ENCODE measurements around the gene COG8. TPM values are rescaled to one million over a fixed set of nuclear protein-coding genes. Genes with fewer than 3 reads are reported as not detected.
A peak's percentile ranks its signal among the peaks of the same experiment; 100 is the strongest.
"Not testable (repeated sequence)": the region's sequence is repeated elsewhere in the genome, so short reads cannot be mapped to it uniquely, and the experiment has no call there.

The COG8 gene
- total RNA-seq, 4 donors from 2014 or later: 29.5 to 52.0 (median 48.3) TPM

- no peak for TF ChIP-seq POLR2A (IDR thresholded peaks at IDR 0.05)
- TF ChIP-seq, protein P1, sequence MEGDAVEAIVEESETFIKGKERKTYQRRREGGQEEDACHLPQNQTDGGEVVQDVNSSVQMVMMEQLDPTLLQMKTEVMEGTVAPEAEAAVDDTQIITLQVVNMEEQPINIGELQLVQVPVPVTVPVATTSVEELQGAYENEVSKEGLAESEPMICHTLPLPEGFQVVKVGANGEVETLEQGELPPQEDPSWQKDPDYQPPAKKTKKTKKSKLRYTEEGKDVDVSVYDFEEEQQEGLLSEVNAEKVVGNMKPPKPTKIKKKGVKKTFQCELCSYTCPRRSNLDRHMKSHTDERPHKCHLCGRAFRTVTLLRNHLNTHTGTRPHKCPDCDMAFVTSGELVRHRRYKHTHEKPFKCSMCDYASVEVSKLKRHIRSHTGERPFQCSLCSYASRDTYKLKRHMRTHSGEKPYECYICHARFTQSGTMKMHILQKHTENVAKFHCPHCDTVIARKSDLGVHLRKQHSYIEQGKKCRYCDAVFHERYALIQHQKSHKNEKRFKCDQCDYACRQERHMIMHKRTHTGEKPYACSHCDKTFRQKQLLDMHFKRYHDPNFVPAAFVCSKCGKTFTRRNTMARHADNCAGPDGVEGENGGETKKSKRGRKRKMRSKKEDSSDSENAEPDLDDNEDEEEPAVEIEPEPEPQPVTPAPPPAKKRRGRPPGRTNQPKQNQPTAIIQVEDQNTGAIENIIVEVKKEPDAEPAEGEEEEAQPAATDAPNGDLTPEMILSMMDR (IDR thresholded peaks at IDR 0.05): no peak
- TF ChIP-seq POLR2AphosphoS5 (IDR thresholded peaks at IDR 0.05): no peak
- TF ChIP-seq EP300 (IDR thresholded peaks at IDR 0.05; ENCODE audit: low read depth): no peak
- WGBS, 2 donors (ENCODE audit: low coverage in 1 of 2): 75 to 81% methylated on average over 3 of the region's 3 CpGs
- intact Hi-C loops (cut with DNase I; ENCODE audit: low total_unique reads) (no loop called here), in situ Hi-C loops (cut with MboI; ENCODE audit: low pct_ligation_motif_present in 1 of 4, low pct_unique_long_range_greater_than_20kb in 1 of 4, low sequenced_read_pairs in 3 of 4) (loop anchor here in 1 of 4 donors (25.0 kb wide), 1 partner anchor 406 kb away; no protein-coding TSS in a partner anchor)
- Histone ChIP-seq H3K9me3 (no peaks in the 10 kb centered on the region), H3K4me3 (no peak overlapping the region), H3K27me3 (no peaks in the 10 kb centered on the region), H3K27ac (no peak overlapping the region), H3K4me1 (no peaks in the 10 kb centered on the region), H3K36me3 (peaks cover 0 to 5% (median 0%) of the 10 kb centered on the region in 4 donors)
- no peak for DNase-seq
Measured at GRCh38 chr16:69293401-69293800, 46.0 kb downstream of the COG8 start.

GRCh38 chr16:69291657-69292056 is 47.7 kb downstream of the COG8 start:
- H3K9me3 ChIP-seq; H3K4me3 ChIP-seq; H3K27me3 ChIP-seq; H3K27ac ChIP-seq; H3K4me1 ChIP-seq; intact Hi-C loops (cut with DNase I; ENCODE audit: low total_unique reads); H3K36me3 ChIP-seq; DNase-seq: not testable (repeated sequence)
- 93 to 100% methylated on average over 3 to 9 of the region's 9 CpGs for WGBS, 2 donors (ENCODE audit: low coverage in 1 of 2)
- in situ Hi-C loops (cut with MboI; ENCODE audit: low pct_ligation_motif_present in 1 of 4, low pct_unique_long_range_greater_than_20kb in 1 of 4, low sequenced_read_pairs in 3 of 4): loop anchor here in 1 of 4 donors (25.0 kb wide), 1 partner anchor 404 kb away; no protein-coding TSS in a partner anchor

DNA sequence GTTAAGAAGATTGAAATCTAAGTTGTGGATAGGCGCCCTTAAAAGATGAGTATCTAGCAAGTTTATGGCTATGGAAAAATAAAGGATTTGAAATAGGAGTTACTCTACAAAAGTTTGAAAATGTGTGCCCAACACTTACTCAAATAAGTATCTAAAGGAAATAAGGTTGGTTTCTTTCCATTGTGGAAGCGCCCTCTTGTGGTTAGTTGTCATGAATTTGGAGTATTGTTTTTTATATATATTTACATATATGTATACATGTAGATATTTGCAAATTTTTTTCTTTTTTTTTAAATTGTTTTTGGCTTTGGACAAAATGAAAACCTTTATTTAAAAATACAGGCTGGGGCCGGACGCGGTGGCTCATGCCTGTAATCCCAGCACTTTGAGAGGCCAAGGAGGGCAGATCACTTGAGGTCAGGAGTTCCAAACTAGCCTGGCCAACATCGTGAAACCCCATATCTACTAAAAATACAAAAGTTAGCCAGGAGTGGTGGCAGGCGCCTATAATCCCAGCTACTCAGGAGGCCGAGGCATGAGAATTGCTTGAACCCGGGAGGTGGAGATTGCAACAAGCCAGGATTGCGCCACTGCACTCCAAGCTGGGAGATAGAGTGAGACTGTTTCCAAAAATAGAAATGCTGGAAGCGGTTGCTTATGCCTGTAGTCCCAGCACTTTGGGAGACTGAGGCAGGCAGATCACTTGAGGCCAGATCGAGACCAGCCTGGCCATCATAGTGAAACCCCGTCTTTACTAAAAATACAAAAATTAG is 52.2 kb downstream of the COG8 start:
- H3K27ac ChIP-seq: no peak overlapping the region
- peaks cover 0 to 3% (median 0%) of the 10 kb centered on the region in 4 donors for H3K4me1 ChIP-seq
- H3K9me3 ChIP-seq: no peaks in the 10 kb centered on the region
- in situ Hi-C loops (cut with MboI; ENCODE audit: low pct_ligation_motif_present in 1 of 4, low pct_unique_long_range_greater_than_20kb in 1 of 4, low sequenced_read_pairs in 3 of 4): loop anchor here (5.0 to 25.0 kb wide), 3 partner anchors 135 to 400 kb away; no protein-coding TSS in a partner anchor
- intact Hi-C loops (cut with DNase I; ENCODE audit: low total_unique reads): loop anchor here (1.0 kb wide), 1 partner anchor 137 kb away; no protein-coding TSS in a partner anchor
- TF ChIP-seq EP300 (IDR thresholded peaks at IDR 0.05; ENCODE audit: low read depth): no peak
- TF ChIP-seq, protein P1 (IDR thresholded peaks at IDR 0.05): peak; percentile 65 to 74 (median 67)
- H3K36me3 ChIP-seq: peaks cover 0 to 16% (median 0%) of the 10 kb centered on the region in 4 donors
- no peak overlapping the region for H3K4me3 ChIP-seq
- 63 to 71% methylated on average over 6 to 13 of the region's 13 CpGs for WGBS, 2 donors (ENCODE audit: low coverage in 1 of 2)
- no peaks in the 10 kb centered on the region for H3K27me3 ChIP-seq
- DNase-seq: peak; percentile 26

DNA sequence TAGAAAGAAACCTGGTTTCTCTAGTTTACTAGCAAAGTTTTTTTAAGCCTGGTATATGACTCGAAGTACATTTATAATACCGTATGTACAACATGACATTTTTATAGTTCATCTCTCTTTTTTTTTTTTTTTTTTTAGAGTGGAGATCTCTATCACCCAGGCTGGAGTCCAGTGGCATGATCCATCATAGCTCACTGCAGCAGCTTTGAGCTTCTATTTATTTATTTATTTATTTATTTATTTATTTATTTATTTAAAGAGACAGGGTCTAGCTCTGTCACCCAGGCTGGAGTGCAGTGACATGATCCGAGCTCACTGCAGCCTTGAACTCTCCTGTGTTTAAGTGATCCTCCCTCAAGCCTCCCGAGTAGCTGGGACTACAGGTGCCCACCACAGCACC is 54.1 kb downstream of the COG8 start:
- no peaks in the 10 kb centered on the region for H3K27me3 ChIP-seq
- H3K4me1 ChIP-seq: peaks cover 0 to 3% (median 0%) of the 10 kb centered on the region in 4 donors
- no peaks in the 10 kb centered on the region for H3K9me3 ChIP-seq
- TF ChIP-seq EP300 (IDR thresholded peaks at IDR 0.05; ENCODE audit: low read depth): no peak
- TF ChIP-seq, protein P1 (IDR thresholded peaks at IDR 0.05): no peak
- no peak for TF ChIP-seq POLR2A (IDR thresholded peaks at IDR 0.05)
- no peak for TF ChIP-seq POLR2AphosphoS5 (IDR thresholded peaks at IDR 0.05)
- intact Hi-C loops (cut with DNase I; ENCODE audit: low total_unique reads) (no loop called here), in situ Hi-C loops (cut with MboI; ENCODE audit: low pct_ligation_motif_present in 1 of 4, low pct_unique_long_range_greater_than_20kb in 1 of 4, low sequenced_read_pairs in 3 of 4) (loop anchor here (5.0 to 25.0 kb wide), 3 partner anchors 133 to 398 kb away; no protein-coding TSS in a partner anchor)
- 69 to 81% methylated on average over 4 of the region's 4 CpGs for WGBS, 2 donors (ENCODE audit: low coverage in 1 of 2)
- H3K4me3 ChIP-seq: no peak overlapping the region
- peaks cover 0 to 11% (median 0%) of the 10 kb centered on the region in 4 donors for H3K36me3 ChIP-seq
- H3K27ac ChIP-seq: no peak overlapping the region
- no peak for DNase-seq

All from transverse colon (tissue), 4 donors.